NCI-H460 (cell line): Measurements from ENCODE around the gene MAD1L1. TPM values are rescaled to one million over a fixed set of nuclear protein-coding genes. Genes with fewer than 3 reads are reported as not detected.
"Not testable (repeated sequence)": the region's sequence is repeated elsewhere in the genome, so short reads cannot be mapped to it uniquely, and the experiment has no call there.

Experiments used
- DNase-seq: peaks from one replicate; pipeline ENCODE4 v3.0.0-alpha.2; 2016; ENCODE audit warnings: low read depth; ENCODE audit errors: extremely low read depth
- total RNA-seq: library from RNA; depleted of rRNA; stranded (reverse); fragments of >200 nt; shearing (Covaris generic); gene quantifications from 2 replicates; pipeline ENCODE4 v1.2.3, GENCODE V29; 2014

Gene MAD1L1
- total RNA-seq, 1 experiment from 2014 or later = 25.9 TPM

GRCh38 chr7:1843271-1843861 lies 389.4 kb downstream of the MAD1L1 start:
- DNase-seq = no peak

- DNase-seq = no peak
Measured at GRCh38 chr7:1842321-1843221, 390.2 kb downstream of the MAD1L1 start.

- not testable (repeated sequence) for DNase-seq
Measured at GRCh38 chr7:1841286-1842021, 391.3 kb downstream of the MAD1L1 start.

GRCh38 chr7:1840744-1841143 lies 392.0 kb downstream of the MAD1L1 start:
- DNase-seq = not testable (repeated sequence)

GRCh38 chr7:1839701-1840100 lies 393.0 kb downstream of the MAD1L1 start:
- no peak for DNase-seq

DNA sequence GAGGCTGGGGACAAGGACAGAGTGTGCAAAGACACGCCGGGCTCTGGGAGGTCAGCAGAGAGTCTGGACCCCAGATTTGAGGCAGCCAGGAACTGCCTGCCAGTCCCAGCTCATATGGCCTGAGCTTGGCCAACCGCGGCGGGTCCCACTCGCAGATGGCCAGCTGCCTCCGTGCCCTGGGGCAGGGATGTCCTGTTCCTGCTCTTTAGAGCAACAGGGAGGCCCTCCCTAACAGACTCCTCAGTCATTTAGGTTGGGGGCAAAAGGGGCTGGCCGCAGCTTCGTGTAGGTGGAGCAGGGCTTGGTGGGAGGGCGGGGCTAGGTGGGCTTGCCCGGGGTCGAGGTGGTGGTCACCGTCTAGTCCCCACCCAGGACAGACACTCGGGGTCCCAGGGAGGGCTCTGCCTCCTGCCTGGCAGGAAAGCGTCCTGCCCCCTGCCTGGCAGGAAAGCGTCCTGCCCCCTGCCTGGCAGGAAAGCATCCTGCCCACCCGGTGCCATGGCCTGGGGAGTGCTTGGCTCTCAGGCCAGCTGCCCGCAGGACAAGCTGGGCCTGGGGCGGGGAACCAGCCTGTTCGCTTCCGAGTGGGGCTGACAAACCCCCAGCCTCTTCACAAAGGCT lies 393.7 kb downstream of the MAD1L1 start:
- DNase-seq = not testable (repeated sequence)

DNA sequence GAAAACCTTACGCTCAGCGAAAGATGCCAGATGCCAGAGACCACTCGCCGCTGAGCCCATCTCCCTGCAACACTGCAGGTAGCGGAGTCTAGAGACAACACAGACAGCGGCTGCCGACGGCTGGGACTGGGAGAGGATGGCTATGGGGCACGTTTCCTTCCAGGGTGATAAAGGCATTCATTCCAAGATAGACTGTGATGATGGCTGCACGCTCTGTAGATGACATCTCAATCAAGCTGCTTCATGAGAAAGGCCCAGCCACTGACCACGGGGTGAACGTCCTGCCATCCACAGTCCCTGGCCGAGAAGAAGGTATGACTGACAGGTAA lies 394.2 kb downstream of the MAD1L1 start:
- not testable (repeated sequence) for DNase-seq

- not testable (repeated sequence) for DNase-seq
Measured at GRCh38 chr7:1837696-1838543, 394.8 kb downstream of the MAD1L1 start.

DNA sequence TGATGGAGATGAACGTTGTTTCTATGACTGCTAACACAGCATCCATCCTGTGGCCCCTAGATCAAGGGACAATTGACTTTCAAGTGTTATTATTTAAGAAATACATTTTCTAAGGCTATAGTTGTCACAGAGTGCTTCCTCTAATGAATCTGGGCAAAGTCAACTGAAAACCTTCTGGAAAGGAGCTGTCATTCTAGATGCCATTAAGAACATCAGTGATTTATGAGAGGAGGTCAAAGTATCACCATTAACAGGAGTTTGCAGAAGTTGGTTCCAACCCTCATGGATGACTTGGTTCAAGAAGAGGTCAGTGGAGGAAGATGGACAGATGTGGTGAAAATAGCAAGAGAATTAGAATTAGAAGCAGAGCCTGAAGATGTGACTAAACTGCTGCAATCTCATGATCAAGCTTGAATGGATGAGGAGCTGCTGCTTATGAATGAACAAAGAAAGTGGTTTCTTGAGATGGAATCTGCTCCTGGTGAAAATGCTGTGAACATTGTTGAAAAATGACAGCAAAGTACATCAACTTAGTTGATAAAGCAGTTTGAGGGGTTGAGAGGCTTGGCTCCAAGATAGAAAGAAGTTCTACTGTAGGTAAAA lies 400.7 kb downstream of the MAD1L1 start:
- not testable (repeated sequence) for DNase-seq

- not testable (repeated sequence) for DNase-seq
Measured at GRCh38 chr7:1831471-1831870, 401.3 kb downstream of the MAD1L1 start.

DNA sequence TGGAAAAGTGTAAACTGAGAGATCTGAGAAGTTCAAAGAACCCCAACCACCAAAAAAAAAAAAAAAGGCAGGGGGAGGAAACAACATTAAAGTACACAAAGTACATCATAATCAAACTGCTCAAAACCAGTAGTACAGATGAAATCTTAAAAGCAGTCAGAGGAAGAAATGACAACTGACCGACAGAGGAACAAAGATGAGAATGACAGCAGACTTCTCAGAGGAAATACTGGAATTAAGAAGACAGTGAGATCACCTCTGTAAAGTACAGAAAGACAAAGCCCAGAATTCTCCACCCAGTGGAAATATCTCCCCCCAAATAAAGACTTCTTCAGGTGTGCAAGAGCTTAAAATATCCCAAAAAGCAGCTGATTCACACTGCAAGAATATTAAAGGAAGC lies 403.1 kb downstream of the MAD1L1 start:
- DNase-seq = not testable (repeated sequence)

GRCh38 chr7:1829111-1829510 lies 403.6 kb downstream of the MAD1L1 start:
- no peak for DNase-seq

DNA sequence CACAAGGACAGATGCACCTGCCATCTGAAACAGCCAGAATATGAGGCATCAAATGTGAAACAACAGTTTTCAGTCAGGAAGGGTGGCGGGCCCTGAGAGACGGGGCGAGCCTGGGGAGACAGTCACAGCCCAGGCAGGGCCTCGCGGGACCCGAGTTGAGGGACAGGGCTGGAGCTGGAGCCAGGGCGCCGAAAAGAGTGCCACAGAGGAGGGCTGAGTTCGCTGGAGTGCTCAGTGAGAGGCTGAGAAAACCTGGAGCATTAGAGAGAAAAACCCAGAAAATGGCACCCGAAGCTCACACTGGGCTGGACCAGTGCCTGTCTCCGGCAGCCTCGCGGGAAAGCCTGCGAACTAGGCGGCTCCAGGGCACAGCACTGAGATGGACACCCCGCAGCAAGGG lies 404.6 kb downstream of the MAD1L1 start:
- not testable (repeated sequence) for DNase-seq

- not testable (repeated sequence) for DNase-seq
Measured at GRCh38 chr7:1827521-1827981, 405.2 kb downstream of the MAD1L1 start.

GRCh38 chr7:1826931-1827330 lies 405.8 kb downstream of the MAD1L1 start:
- DNase-seq = not testable (repeated sequence)

DNA sequence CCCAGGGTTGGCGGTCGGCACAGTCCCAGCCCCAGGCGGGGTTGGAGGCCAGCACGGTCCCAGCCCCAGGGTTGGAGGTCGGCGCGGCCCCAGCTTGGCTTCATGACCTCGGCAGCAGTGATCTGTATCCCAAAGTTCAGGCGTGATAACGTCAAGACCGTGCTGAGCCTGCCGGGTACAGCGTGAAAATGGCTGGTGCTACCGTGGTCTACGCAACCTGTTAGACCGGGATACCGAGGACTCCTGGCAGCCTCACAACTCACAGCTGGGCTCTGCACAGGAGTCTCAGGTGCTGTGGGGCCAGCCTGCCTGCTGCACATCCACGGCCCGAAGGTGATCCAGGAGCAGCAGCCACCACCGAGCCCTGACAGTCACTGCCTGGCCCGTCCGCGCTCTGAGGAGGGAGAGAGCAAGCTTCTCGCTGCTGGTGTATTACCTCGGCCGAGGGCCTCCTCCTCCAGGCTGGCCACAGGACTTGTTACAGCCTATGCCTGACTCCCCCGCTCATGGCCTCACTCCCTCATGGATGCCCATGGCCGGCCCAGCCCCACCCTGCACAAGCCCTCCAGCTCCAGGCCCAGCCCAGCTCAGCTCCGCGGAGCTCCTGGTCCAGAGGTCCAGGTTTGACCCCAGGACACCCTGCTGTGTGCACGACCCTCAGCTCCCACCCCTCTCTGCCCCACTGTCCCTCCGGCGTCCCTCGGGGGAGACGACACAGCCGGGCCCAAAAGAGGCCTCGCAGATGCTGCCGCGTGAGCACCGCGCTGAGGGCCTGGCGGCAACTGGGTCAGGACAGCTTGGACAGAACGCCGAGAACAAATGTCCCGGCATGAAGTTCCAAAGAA lies 406.6 kb downstream of the MAD1L1 start:
- no peak for DNase-seq

- not testable (repeated sequence) for DNase-seq
Measured at GRCh38 chr7:1825647-1825896, 407.2 kb downstream of the MAD1L1 start.

GRCh38 chr7:1824882-1825646 lies 407.7 kb downstream of the MAD1L1 start:
- DNase-seq = not testable (repeated sequence)
